Smooth muscle cell (in vitro differentiated cells): ENCODE results near the gene CSPG4. TPM values are rescaled to one million over a fixed set of nuclear protein-coding genes. Genes with fewer than 3 reads are reported as not detected.
"Not testable (repeated sequence)": the region's sequence is repeated elsewhere in the genome, so short reads cannot be mapped to it uniquely, and the experiment has no call there.

Source experiments
- DNase-seq: peaks from one replicate; lab custom pipeline; 2025; ENCODE audit not compliant: unreplicated experiment; lab: John Stamatoyannopoulos, UW
- H2AFZ ChIP-seq: fragments of 200-600 bp; sonication (generic); 2 replicates; pipeline ENCODE4 v1.6.0; 2016; ENCODE audit warnings: antibody characterized with exemption, low read depth, mild to moderate bottlenecking
- H3F3A ChIP-seq: fragments of 200-600 bp; sonication (generic); 2 replicates; pipeline ENCODE4 v1.6.0; 2017; ENCODE audit warnings: antibody characterized with exemption, low read depth
- H3K27ac ChIP-seq: fragments of 200-600 bp; sonication (generic); 2 replicates; pipeline ENCODE4 v1.5.1; 2016; ENCODE audit warnings: low read depth, mild to moderate bottlenecking
- H3K27me3 ChIP-seq: fragments of 200-600 bp; sonication (generic); 2 replicates; pipeline ENCODE4 v1.6.1; 2016; ENCODE audit warnings: low read depth, mild to moderate bottlenecking
- H3K36me3 ChIP-seq: fragments of 200-600 bp; sonication (generic); 2 replicates; pipeline ENCODE4 v1.5.1; 2016; ENCODE audit warnings: low read depth
- H3K4me1 ChIP-seq: fragments of 200-600 bp; sonication (generic); 2 replicates; pipeline ENCODE4 v1.5.1; 2016; ENCODE audit warnings: low read depth
- H3K4me2 ChIP-seq: fragments of 200-600 bp; sonication (generic); 2 replicates; pipeline ENCODE4 v1.6.0; 2016; ENCODE audit warnings: mild to moderate bottlenecking
- H3K4me3 ChIP-seq: fragments of 200-600 bp; sonication (generic); 2 replicates; pipeline ENCODE4 v1.5.1; 2016; ENCODE audit warnings: mild to moderate bottlenecking
- H3K79me2 ChIP-seq: fragments of 200-600 bp; sonication (generic); 2 replicates; pipeline ENCODE4 v1.6.0; 2016; ENCODE audit warnings: low read depth, mild to moderate bottlenecking
- H3K9ac ChIP-seq: fragments of 200-600 bp; sonication (generic); 2 replicates; pipeline ENCODE4 v1.6.0; 2016; ENCODE audit warnings: low read depth
- H3K9me3 ChIP-seq: fragments of 200-600 bp; sonication (generic); replicated peaks from 2 replicates; pipeline ENCODE4 v1.5.1; 2016; ENCODE audit warnings: low read depth
- H4K20me1 ChIP-seq: fragments of 200-600 bp; sonication (generic); 2 replicates; pipeline ENCODE4 v1.6.0; 2016; ENCODE audit warnings: low read depth
- WGBS: methylation state at CpG from one replicate; pipeline ENCODE4 v1.1.7; 2016; ENCODE audit warnings: low lambda C conversion rate; 5-methylcytosine and 5-hydroxymethylcytosine counted together
- polyA plus RNA-seq: library from polyadenylated mRNA; unstranded; fragments of >200 nt; fragmentation: Nextera tagmentation; extraction: Ambion mirVana; gene quantifications from 2 replicates; pipeline ENCODE4 v1.2.1, GENCODE V29; 2016
- total RNA-seq: library from RNA; depleted of rRNA; stranded (reverse); fragments of >200 nt; gene quantifications from 2 replicates; pipeline ENCODE4 v1.2.3, GENCODE V29; 2014
- TF ChIP-seq, protein P1 (sequence below): fragments of 200-600 bp; sonication (generic); IDR thresholded peaks from 2 replicates; pipeline ENCODE4 v1.5.1; 2017; ENCODE audit warnings: borderline replicate concordance, mild to moderate bottlenecking, antibody characterized with exemption; ENCODE audit not compliant: insufficient read depth, poor library complexity, severe bottlenecking

Gene CSPG4
- total and polyA plus RNA-seq, 2 experiments from 2014 or later, result 35.3 to 54.9 TPM

DNA sequence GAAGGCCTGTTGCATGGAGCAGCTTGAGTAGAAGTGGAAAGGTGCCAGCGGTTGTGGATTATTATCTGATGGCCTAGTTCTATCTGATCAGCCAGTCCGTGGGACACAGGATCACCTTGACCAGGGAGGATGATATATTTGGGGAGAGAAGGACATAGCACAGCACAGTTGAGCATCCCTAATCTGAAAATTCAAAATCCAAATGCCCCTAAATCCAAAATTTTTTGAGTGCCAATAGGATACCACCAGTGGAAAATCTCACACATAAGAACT lies 6.0 kb downstream of the CSPG4 start:
- TF ChIP-seq, protein P1, sequence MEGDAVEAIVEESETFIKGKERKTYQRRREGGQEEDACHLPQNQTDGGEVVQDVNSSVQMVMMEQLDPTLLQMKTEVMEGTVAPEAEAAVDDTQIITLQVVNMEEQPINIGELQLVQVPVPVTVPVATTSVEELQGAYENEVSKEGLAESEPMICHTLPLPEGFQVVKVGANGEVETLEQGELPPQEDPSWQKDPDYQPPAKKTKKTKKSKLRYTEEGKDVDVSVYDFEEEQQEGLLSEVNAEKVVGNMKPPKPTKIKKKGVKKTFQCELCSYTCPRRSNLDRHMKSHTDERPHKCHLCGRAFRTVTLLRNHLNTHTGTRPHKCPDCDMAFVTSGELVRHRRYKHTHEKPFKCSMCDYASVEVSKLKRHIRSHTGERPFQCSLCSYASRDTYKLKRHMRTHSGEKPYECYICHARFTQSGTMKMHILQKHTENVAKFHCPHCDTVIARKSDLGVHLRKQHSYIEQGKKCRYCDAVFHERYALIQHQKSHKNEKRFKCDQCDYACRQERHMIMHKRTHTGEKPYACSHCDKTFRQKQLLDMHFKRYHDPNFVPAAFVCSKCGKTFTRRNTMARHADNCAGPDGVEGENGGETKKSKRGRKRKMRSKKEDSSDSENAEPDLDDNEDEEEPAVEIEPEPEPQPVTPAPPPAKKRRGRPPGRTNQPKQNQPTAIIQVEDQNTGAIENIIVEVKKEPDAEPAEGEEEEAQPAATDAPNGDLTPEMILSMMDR, result no peak

DNA sequence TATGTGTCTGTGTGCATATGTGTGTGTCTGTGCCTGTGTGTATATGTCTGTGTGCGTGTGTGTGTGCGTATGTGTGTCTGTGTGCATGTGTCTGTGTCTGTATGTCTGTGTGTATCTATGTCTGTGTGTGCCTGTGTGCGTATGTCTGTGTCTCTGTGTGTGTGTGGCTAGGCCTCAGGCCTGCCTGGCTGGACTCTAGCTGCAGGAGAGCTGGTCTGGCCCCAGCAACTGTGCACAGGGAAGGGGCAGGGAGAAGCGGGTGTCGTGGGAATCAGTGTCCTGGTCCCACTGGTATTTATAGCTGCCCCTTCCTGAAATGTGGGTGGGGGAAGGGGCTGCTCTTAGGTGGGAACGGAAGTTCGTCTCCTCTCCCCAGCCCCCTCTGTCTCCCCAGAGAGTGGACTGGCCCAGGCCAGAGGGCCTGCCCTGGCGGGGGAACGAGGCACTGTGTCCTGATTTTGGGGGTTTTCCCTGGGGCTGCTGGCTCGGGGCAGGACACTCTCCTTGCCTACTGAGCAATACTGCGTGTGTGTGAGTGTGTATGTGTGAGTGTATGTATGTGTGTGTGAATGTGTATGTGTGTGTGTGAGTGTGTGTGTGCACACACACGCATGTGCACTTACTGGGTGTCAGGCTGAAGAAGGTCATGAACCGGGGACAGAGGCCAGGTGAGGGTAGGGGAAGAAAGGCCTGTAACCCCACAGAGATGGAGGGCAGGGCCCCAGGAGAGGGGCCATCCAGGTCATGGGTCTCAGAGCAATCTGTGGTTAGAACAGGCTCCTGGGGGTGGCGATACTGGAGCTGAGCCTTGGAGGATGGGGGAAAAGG lies 6.6 kb downstream of the CSPG4 start:
- H3K79me2 ChIP-seq, result no peaks in the 10 kb centered on the region

More for the DNA sequence above, 6.0 kb downstream of the CSPG4 start:
- Histone ChIP-seq H3F3A (no peaks in the 10 kb centered on the region), H4K20me1 (no peaks in the 10 kb centered on the region), H2AFZ (no peak overlapping the region), H3K79me2 (no peaks in the 10 kb centered on the region), H3K27ac (peak overlapping the region; percentile 35), H3K36me3 (no peaks in the 10 kb centered on the region), H3K9me3 (no peaks in the 10 kb centered on the region), H3K4me2 (no peak overlapping the region), H3K4me3 (no peak overlapping the region), H3K9ac (no peak overlapping the region), H3K27me3 (no peaks in the 10 kb centered on the region), H3K4me1 (no peaks in the 10 kb centered on the region)
- WGBS, result 93% methylated on average over 2 of the region's 2 CpGs
- DNase-seq, result no peak

DNA sequence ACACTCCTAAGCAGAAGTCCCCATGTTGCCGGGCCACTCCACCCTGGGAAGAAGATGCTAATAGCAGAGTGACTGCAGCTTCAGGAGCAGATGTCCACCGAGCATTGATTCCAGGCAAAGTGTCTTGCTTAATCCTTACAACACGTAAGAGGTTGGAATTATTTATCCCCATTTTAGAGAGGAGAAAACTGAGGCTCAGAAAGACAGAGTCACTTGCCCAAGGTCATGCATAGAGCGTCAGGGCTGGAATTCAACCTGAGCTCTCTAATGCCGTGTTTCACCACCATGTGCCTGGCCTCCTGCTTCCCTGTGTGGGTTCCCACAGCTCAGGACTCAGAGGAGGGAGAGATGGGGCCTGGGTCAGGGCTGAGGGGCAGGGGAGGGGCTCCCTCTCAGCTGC lies 7.3 kb downstream of the CSPG4 start:
- H3F3A ChIP-seq, H3K27ac ChIP-seq, H3K9me3 ChIP-seq, H3K4me2 ChIP-seq, H4K20me1 ChIP-seq, H3K27me3 ChIP-seq, H3K79me2 ChIP-seq, H2AFZ ChIP-seq, H3K9ac ChIP-seq, H3K4me3 ChIP-seq, DNase-seq, H3K4me1 ChIP-seq, H3K36me3 ChIP-seq: not testable (repeated sequence)
- 91% methylated on average over 5 of the region's 5 CpGs for WGBS

More for the DNA sequence above, 6.6 kb downstream of the CSPG4 start:
- no peak overlapping the region for H3K4me3 ChIP-seq
- DNase-seq, result no peak
- H2AFZ ChIP-seq, result no peak overlapping the region
- H3K4me1 ChIP-seq, result no peaks in the 10 kb centered on the region
- no peaks in the 10 kb centered on the region for H3K36me3 ChIP-seq
- no peaks in the 10 kb centered on the region for H4K20me1 ChIP-seq
- no peaks in the 10 kb centered on the region for H3K27me3 ChIP-seq
- TF ChIP-seq, protein P1, result no peak
- H3K27ac ChIP-seq, result peak overlapping the region; percentile 35
- H3K9ac ChIP-seq, result no peak overlapping the region
- no peaks in the 10 kb centered on the region for H3F3A ChIP-seq
- WGBS, result 80% methylated on average over 14 of the region's 14 CpGs
- H3K4me2 ChIP-seq, result no peak overlapping the region
- no peaks in the 10 kb centered on the region for H3K9me3 ChIP-seq

DNA sequence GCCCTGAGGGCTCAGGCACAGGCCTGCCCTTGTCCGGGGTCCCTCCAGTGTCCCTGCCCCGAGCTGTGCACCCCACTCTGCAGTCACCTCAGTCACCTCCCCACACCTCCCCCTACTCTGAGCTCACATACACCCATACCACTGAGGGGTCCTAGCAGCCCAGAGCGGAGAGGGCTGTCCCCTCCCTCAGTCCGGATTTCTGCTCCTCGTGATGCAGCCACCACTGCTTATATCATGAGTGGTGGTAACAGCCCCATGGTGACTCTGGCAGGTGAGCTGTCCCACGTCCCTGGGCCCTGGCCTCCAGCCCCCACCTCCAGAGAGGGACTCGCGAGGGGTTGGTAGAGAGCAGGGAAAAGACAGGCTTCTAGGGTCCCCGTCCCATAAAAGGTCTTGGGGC lies 8.0 kb downstream of the CSPG4 start:
- Histone ChIP-seq H3K4me3 (no peak overlapping the region), H2AFZ (no peak overlapping the region), H3F3A (no peaks in the 10 kb centered on the region), H3K9me3 (no peaks in the 10 kb centered on the region), H3K9ac (peak overlapping the region; percentile 71), H3K27ac (peak overlapping the region; percentile 89), H3K4me2 (peak overlapping the region; percentile 44), H3K36me3 (no peaks in the 10 kb centered on the region), H3K4me1 (no peaks in the 10 kb centered on the region), H3K27me3 (no peaks in the 10 kb centered on the region), H4K20me1 (no peaks in the 10 kb centered on the region), H3K79me2 (no peaks in the 10 kb centered on the region)
- no peak for DNase-seq
- WGBS, result 97% methylated on average over 9 of the region's 9 CpGs
- TF ChIP-seq, protein P1, result no peak
